ENCODE results near the gene SIL1.
"Not testable (repeated sequence)": the region's sequence is repeated elsewhere in the genome, so short reads cannot be mapped to it uniquely, and the experiment has no call there.

SIL1 gene

GRCh38 chr5:139022528-139022927 is 175.6 kb downstream of the SIL1 start:
- no peak for DNase-seq (ENCODE audit: low read depth)

- no peak for DNase-seq (ENCODE audit: low read depth)
Observed at GRCh38 chr5:139021346-139021745, 176.8 kb downstream of the SIL1 start.

GRCh38 chr5:139019880-139020279 is 178.3 kb downstream of the SIL1 start:
- DNase-seq (ENCODE audit: low read depth), result no peak

- DNase-seq (ENCODE audit: low read depth), result no peak
Observed at GRCh38 chr5:139019211-139019610, 179.0 kb downstream of the SIL1 start.

- no peak for DNase-seq (ENCODE audit: low read depth)
Observed at GRCh38 chr5:139017624-139018023, 180.5 kb downstream of the SIL1 start.

GRCh38 chr5:139016186-139016585 is 182.0 kb downstream of the SIL1 start:
- DNase-seq (ENCODE audit: low read depth), result no peak

GRCh38 chr5:139014726-139015125 is 183.4 kb downstream of the SIL1 start:
- DNase-seq (ENCODE audit: low read depth), result peak; percentile 44

- no peak for DNase-seq (ENCODE audit: low read depth)
Observed at GRCh38 chr5:139012176-139012575, 186.0 kb downstream of the SIL1 start.

GRCh38 chr5:139011156-139011555 is 187.0 kb downstream of the SIL1 start:
- DNase-seq (ENCODE audit: low read depth), result not testable (repeated sequence)

- DNase-seq (ENCODE audit: low read depth), result no peak
Observed at GRCh38 chr5:139004374-139005307, 193.5 kb downstream of the SIL1 start.

- no peak for DNase-seq (ENCODE audit: low read depth)
Observed at GRCh38 chr5:138999674-139000073, 198.5 kb downstream of the SIL1 start.

GRCh38 chr5:138998521-138998920 is 199.6 kb downstream of the SIL1 start:
- no peak for DNase-seq (ENCODE audit: low read depth)

GRCh38 chr5:138996120-138996519 is 202.0 kb downstream of the SIL1 start:
- no peak for DNase-seq (ENCODE audit: low read depth)

- no peak for DNase-seq (ENCODE audit: low read depth)
Observed at GRCh38 chr5:138990986-138991590, 207.1 kb downstream of the SIL1 start.

- peak; percentile 47 for DNase-seq (ENCODE audit: low read depth)
Observed at GRCh38 chr5:138989720-138990119, 208.4 kb downstream of the SIL1 start.

GRCh38 chr5:138986186-138986800 is 211.9 kb downstream of the SIL1 start:
- no peak for DNase-seq (ENCODE audit: low read depth)

- DNase-seq (ENCODE audit: low read depth), result no peak
Observed at GRCh38 chr5:138985683-138986082, 212.5 kb downstream of the SIL1 start.

- no peak for DNase-seq (ENCODE audit: low read depth)
Observed at GRCh38 chr5:138985256-138985655, 212.9 kb downstream of the SIL1 start.

GRCh38 chr5:138983984-138984383 is 214.2 kb downstream of the SIL1 start:
- DNase-seq (ENCODE audit: low read depth), result no peak

GRCh38 chr5:138981586-138981985 is 216.6 kb downstream of the SIL1 start:
- no peak for DNase-seq (ENCODE audit: low read depth)

- peak; percentile 37 for DNase-seq (ENCODE audit: low read depth)
Observed at GRCh38 chr5:138981131-138981530, 217.0 kb downstream of the SIL1 start.

GRCh38 chr5:138980441-138980840 is 217.7 kb downstream of the SIL1 start:
- DNase-seq (ENCODE audit: low read depth), result no peak

- no peak for DNase-seq (ENCODE audit: low read depth)
Observed at GRCh38 chr5:138979684-138980280, 218.4 kb downstream of the SIL1 start.
